Measurements from ENCODE around the gene RNU6-7. TPM values are rescaled to one million over a fixed set of nuclear protein-coding genes. Genes with fewer than 3 reads are reported as not detected.

RNU6-7 gene
- polyA plus RNA-seq, 1 of the 3 experiments (the other 2 are of a cell fraction), result not detected

DNA sequence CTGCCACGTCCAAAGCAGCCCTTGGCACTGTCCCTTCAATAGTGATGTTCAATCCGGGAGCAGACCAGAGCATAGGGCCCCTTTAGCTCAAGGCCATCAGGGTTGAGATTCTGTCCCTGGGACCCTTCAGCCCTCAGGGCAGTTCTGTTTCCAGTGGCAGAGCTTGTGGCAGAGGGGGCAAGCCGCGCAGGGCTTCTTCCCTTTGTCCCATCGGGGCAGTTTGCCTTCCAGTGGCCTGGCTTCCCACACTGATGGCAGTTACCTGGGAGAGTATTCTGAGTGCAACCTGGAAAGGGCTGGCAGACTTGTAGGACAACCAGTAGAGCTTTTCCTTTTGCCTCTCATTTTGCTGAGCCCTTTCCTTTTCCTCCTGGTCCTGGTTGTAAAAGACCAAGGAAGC lies 44.9 kb downstream of the RNU6-7 start:
- Histone ChIP-seq H3K79me2 (ENCODE audit: insufficient read depth) (no peaks in the 10 kb centered on the region), H3K4me3 (ENCODE audit: low read depth in 2 of 2, low read length in 1 of 2) (no peak overlapping the region), H3F3A (replicated peaks; ENCODE audit: insufficient read depth) (no peaks in the 10 kb centered on the region), H3K9me2 (no peaks in the 10 kb centered on the region), H3K4me1 (ENCODE audit: control insufficient read depth in 1 of 2, insufficient read depth in 2 of 2, low read depth in 1 of 2, low read length in 1 of 2) (peaks cover 0 to 4% of the 10 kb centered on the region in 2 experiments; a peak in 2 of 4 replicates), H3K36me3 (replicated peaks in 1 of 2; ENCODE audit: control insufficient read depth in 1 of 2, insufficient read depth in 2 of 2, low read length in 1 of 2) (no peaks in the 10 kb centered on the region), H3K27ac (ENCODE audit: low read depth in 2 of 2, low read length in 1 of 2) (no peak overlapping the region), H3K4me2 (no peak overlapping the region), H3K9me3 (no peaks in the 10 kb centered on the region), H2AFZ (ENCODE audit: low read depth) (no peak overlapping the region), H3K9ac (no peak overlapping the region), H4K20me1 (ENCODE audit: insufficient read depth) (no peaks in the 10 kb centered on the region), H3K27me3 (ENCODE audit: insufficient read depth) (no peaks in the 10 kb centered on the region)
- no peak for DNase-seq
- WGBS (ENCODE audit: low lambda C conversion rate), result 82% methylated on average over 2 of the region's 5 CpGs
- POLR2A ChIA-PET, result no interaction called here
- CTCF ChIA-PET, result interaction anchor here (0.6 to 3.9 kb wide), 4 partner anchors 12 to 256 kb away, joined by 3 to 16 read pairs (median 4); no protein-coding TSS in a partner anchor
- TF ChIP-seq, protein P1, sequence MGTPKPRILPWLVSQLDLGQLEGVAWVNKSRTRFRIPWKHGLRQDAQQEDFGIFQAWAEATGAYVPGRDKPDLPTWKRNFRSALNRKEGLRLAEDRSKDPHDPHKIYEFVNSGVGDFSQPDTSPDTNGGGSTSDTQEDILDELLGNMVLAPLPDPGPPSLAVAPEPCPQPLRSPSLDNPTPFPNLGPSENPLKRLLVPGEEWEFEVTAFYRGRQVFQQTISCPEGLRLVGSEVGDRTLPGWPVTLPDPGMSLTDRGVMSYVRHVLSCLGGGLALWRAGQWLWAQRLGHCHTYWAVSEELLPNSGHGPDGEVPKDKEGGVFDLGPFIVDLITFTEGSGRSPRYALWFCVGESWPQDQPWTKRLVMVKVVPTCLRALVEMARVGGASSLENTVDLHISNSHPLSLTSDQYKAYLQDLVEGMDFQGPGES (IDR thresholded peaks at IDR 0.05; ENCODE audit: low read depth, low read length), result no peak
- TF ChIP-seq FOXJ3 (CRISPR knock-in tag; IDR thresholded peaks at IDR 0.05) (no peak), GABPA (IDR thresholded peaks at IDR 0.05; ENCODE audit: low read depth) (no peak), RXRA (IDR thresholded peaks at IDR 0.05; ENCODE audit: borderline replicate concordance, low read depth) (no peak), EZH2phosphoT487 (IDR thresholded peaks at IDR 0.05; ENCODE audit: borderline replicate concordance, low read depth) (no peak), CHD2 (IDR thresholded peaks at IDR 0.05; ENCODE audit: low read length, partially characterized antibody) (no peak), MXI1 (IDR thresholded peaks at IDR 0.05; ENCODE audit: low read depth, low read length) (no peak), FOXM1 (IDR thresholded peaks at IDR 0.05; ENCODE audit: low read depth) (no peak), SIN3A (IDR thresholded peaks at IDR 0.05; ENCODE audit: borderline replicate concordance, low read depth, low read length) (no peak), TCF12 (IDR thresholded peaks at IDR 0.05) (no peak), RCOR1 (IDR thresholded peaks at IDR 0.05; ENCODE audit: low read length) (no peak)

DNA sequence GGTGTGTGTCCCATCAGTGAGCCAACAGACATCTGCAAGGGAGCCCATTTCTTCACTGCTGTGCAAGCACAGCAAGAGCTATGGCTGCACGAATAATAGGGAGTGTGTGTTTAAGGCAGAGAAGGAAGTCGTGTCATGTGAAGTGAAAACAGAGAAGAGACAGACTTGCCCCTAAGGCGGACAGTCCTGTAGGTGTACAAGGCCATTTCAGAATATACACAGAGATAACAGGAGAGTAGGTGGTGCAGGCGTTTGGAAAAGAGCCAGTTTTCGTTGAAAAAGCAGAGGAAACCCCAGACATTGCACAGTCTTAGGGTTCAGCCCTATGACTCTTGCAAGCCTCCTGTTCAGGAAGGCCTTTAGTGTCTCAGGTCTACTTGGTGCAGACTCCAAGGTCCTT lies 47.5 kb downstream of the RNU6-7 start:
- TF ChIP-seq, protein P2, sequence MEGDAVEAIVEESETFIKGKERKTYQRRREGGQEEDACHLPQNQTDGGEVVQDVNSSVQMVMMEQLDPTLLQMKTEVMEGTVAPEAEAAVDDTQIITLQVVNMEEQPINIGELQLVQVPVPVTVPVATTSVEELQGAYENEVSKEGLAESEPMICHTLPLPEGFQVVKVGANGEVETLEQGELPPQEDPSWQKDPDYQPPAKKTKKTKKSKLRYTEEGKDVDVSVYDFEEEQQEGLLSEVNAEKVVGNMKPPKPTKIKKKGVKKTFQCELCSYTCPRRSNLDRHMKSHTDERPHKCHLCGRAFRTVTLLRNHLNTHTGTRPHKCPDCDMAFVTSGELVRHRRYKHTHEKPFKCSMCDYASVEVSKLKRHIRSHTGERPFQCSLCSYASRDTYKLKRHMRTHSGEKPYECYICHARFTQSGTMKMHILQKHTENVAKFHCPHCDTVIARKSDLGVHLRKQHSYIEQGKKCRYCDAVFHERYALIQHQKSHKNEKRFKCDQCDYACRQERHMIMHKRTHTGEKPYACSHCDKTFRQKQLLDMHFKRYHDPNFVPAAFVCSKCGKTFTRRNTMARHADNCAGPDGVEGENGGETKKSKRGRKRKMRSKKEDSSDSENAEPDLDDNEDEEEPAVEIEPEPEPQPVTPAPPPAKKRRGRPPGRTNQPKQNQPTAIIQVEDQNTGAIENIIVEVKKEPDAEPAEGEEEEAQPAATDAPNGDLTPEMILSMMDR (IDR thresholded peaks at IDR 0.05), result no peak
- CTCF ChIA-PET, result interaction anchor here (1.1 to 6.2 kb wide), 2 partner anchors 221 to 739 kb away, joined by 3 to 44 read pairs; no protein-coding TSS in a partner anchor

More for the DNA sequence above, 47.5 kb downstream of the RNU6-7 start:
- no peaks in the 10 kb centered on the region for H3K27me3 ChIP-seq (ENCODE audit: insufficient read depth)
- POLR2A ChIA-PET, result no interaction called here
- H3K79me2 ChIP-seq (ENCODE audit: insufficient read depth), result no peaks in the 10 kb centered on the region
- H4K20me1 ChIP-seq (ENCODE audit: insufficient read depth), result no peaks in the 10 kb centered on the region
- no peak overlapping the region for H3K4me2 ChIP-seq
- no peak overlapping the region for H3K9ac ChIP-seq
- H2AFZ ChIP-seq (ENCODE audit: low read depth), result no peak overlapping the region
- H3K27ac ChIP-seq (ENCODE audit: low read depth in 2 of 2, low read length in 1 of 2), result no peak overlapping the region
- H3K9me3 ChIP-seq, result no peaks in the 10 kb centered on the region
- no peaks in the 10 kb centered on the region for H3K36me3 ChIP-seq (replicated peaks in 1 of 2; ENCODE audit: control insufficient read depth in 1 of 2, insufficient read depth in 2 of 2, low read length in 1 of 2)
- no peaks in the 10 kb centered on the region for H3F3A ChIP-seq (replicated peaks; ENCODE audit: insufficient read depth)
- DNase-seq, result no peak
- no peaks in the 10 kb centered on the region for H3K9me2 ChIP-seq
- 80% methylated on average over 5 of the region's 5 CpGs for WGBS (ENCODE audit: low lambda C conversion rate)
- H3K4me1 ChIP-seq (ENCODE audit: control insufficient read depth in 1 of 2, insufficient read depth in 2 of 2, low read depth in 1 of 2, low read length in 1 of 2), result peaks cover 0 to 4% of the 10 kb centered on the region in 2 experiments; a peak in 2 of 4 replicates
- no peak overlapping the region for H3K4me3 ChIP-seq (ENCODE audit: low read depth in 2 of 2, low read length in 1 of 2)
